Astrocyte of the spinal cord (primary cell): ENCODE results near the gene HPCAL1.

Experiments used
- DNase-seq: peaks from one replicate; pipeline ENCODE4 v3.0.0; 2011; ENCODE audit warnings: low read depth, low spot score
- H3K4me3 ChIP-seq: 2 replicates; pipeline ENCODE4 v1.5.1; 2011; ENCODE audit warnings: low read depth, mild to moderate bottlenecking, low read length, moderate library complexity
- CTCF ChIP-seq: IDR thresholded peaks from 2 replicates; pipeline ENCODE4 v1.5.1; 2012; ENCODE audit warnings: low read depth, mild to moderate bottlenecking, low read length, inconsistent platforms
- in situ Hi-C: cut with HindIII; loops from 2 replicates; pipeline ENCODE4 v1.10.0; 2017; ENCODE audit warnings: low sequenced_read_pairs

The HPCAL1 gene

GRCh38 chr2:10323535-10323934 is 20.8 kb downstream of the HPCAL1 start:
- no peak overlapping the region for H3K4me3 ChIP-seq
- DNase-seq, result no peak
- in situ Hi-C loops, result no loop called here
- TF ChIP-seq CTCF, result no peak

GRCh38 chr2:10324095-10324832 is 21.6 kb downstream of the HPCAL1 start:
- no peak for DNase-seq
- in situ Hi-C loops, result no loop called here
- H3K4me3 ChIP-seq, result no peak overlapping the region
- no peak for TF ChIP-seq CTCF

- no peak overlapping the region for H3K4me3 ChIP-seq
- in situ Hi-C loops, result no loop called here
- DNase-seq, result no peak
Measured at GRCh38 chr2:10325278-10326145, 22.8 kb downstream of the HPCAL1 start.

GRCh38 chr2:10326151-10326616 is 23.5 kb downstream of the HPCAL1 start:
- no peak overlapping the region for H3K4me3 ChIP-seq
- no peak for TF ChIP-seq CTCF
- DNase-seq, result no peak
- in situ Hi-C loops, result no loop called here

More at GRCh38 chr2:10325278-10326145, 22.8 kb downstream of the HPCAL1 start:
- no peak for TF ChIP-seq CTCF

- TF ChIP-seq CTCF, result no peak
- in situ Hi-C loops, result no loop called here
- no peak overlapping the region for H3K4me3 ChIP-seq
- no peak for DNase-seq
Measured at GRCh38 chr2:10326707-10327594, 24.2 kb downstream of the HPCAL1 start.
